Mucosa of descending colon (tissue), 3 donors: ENCODE measurements around the gene POLR2H. TPM values are rescaled to one million over a fixed set of nuclear protein-coding genes. Genes with fewer than 3 reads are reported as not detected.

Experiments
- ATAC-seq: fragments of 200-7000 bp; cut with Tn5 transposase; one replicate; pipeline ENCODE4 v1.9.1; 2020; ENCODE audit warnings: mild to moderate bottlenecking, moderate library complexity
- DNase-seq, 3 donors: peaks; one replicate each; pipeline ENCODE4 v3.0.0-alpha.2; 2020
- H3K36me3 ChIP-seq: fragments of 200-600 bp; one replicate; pipeline ENCODE4 v1.8.0; 2021; ENCODE audit warnings: low read depth, mild to moderate bottlenecking
- H3K4me1 ChIP-seq: fragments of 200-600 bp; one replicate; pipeline ENCODE4 v1.8.0; 2021; ENCODE audit warnings: low read depth, mild to moderate bottlenecking
- H3K4me3 ChIP-seq: fragments of 200-600 bp; one replicate; pipeline ENCODE4 v1.8.0; 2021; ENCODE audit warnings: mild to moderate bottlenecking
- H3K9me3 ChIP-seq: fragments of 200-600 bp; one replicate; pipeline ENCODE4 v1.8.0; 2021; ENCODE audit warnings: mild to moderate bottlenecking
- CTCF ChIP-seq: fragments of 200-600 bp; IDR thresholded peaks from one replicate; pipeline ENCODE4 v1.8.0; 2022; ENCODE audit warnings: antibody characterized with exemption, mild to moderate bottlenecking
- intact Hi-C, 2 donors: fragments of 100-400 bp; cut with DNase I in 1 of 2; cut with micrococcal nuclease in 1 of 2; formaldehyde crosslinking; loops; one replicate each; pipeline versions ENCODE4 v1.11.0 to v1.11.1; 2022; cut with DNase I, micrococcal nuclease
- total RNA-seq, 3 donors: library from RNA; stranded (reverse); fragmentation: NEBNext Ultra II Directional in 2 of 3; extraction: Animal tissue kit (Norgen Biotek cat#: 25700) in 2 of 3; gene quantifications; one replicate each; pipeline versions ENCODE4 v1.2.1 to v1.2.4, GENCODE V29; 2021 to 2023
- donor health status: DM: no; HTN: no; CAD: no; lungs with moderate emphysema.
- donor health status: DM: no; HTN: no; CAD: no.
- donor health status: DM: no; HTN: yes; CAD: no.

The POLR2H gene
- total RNA-seq, 3 donors from 2014 or later: 87.8 to 126 (median 90.1) TPM

- ATAC-seq: no peak
- H3K9me3 ChIP-seq: no peaks in the 10 kb centered on the region
- no peak for DNase-seq
- intact Hi-C loops: no loop called here
- TF ChIP-seq CTCF: no peak
- no peaks in the 10 kb centered on the region for H3K36me3 ChIP-seq
- H3K4me1 ChIP-seq: no peaks in the 10 kb centered on the region
- no peak overlapping the region for H3K4me3 ChIP-seq
Observed at GRCh38 chr3:184391266-184391665, 29.8 kb downstream of the POLR2H start.

DNA sequence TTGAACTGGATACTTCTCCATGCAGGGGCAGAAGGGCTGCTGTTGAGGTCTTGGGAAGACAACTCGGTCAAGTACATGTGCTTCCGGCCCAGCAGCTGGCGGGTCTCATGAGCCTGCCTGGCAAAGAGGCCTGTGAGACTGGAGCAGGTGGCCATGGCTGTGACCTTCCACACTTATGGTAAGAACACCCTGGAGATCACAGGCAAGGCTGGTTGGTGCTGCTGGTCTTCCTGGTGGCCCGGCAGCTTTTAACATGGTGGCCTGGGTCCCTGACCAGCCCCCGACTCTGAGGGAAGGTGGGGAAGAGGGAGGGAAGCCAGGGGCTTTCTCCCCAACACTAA, 33.8 kb downstream of the POLR2H start:
- no peaks in the 10 kb centered on the region for H3K4me1 ChIP-seq
- H3K36me3 ChIP-seq: no peaks in the 10 kb centered on the region
- intact Hi-C loops: no loop called here
- H3K9me3 ChIP-seq: no peaks in the 10 kb centered on the region
- no peak for ATAC-seq
- no peak for TF ChIP-seq CTCF
- DNase-seq: peak in 1 of 3 donors; percentile 29
- no peak overlapping the region for H3K4me3 ChIP-seq

DNA sequence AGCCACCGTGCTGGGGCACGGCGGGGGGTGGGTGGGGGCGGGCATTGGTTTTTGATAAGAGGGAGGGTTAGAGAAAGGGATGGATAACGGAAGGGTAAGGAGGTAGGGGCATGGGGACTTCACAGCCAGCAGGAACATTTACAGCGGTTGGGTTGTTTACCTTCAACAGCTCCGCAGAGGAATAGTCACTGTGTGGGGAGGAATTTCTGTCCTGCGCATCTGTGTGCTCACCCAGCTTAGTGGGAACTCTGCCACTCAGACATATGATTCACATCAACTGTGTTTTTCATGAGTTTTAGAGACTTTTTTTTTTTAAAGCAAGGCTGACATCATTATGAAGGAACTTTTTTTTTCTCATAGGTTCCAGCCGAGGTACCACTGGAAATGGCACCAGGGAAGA, 37.9 kb downstream of the POLR2H start:
- no peaks in the 10 kb centered on the region for H3K4me1 ChIP-seq
- no peak for TF ChIP-seq CTCF
- no peak for ATAC-seq
- DNase-seq: peak in 2 of 3 donors; percentile 5 to 25
- no peaks in the 10 kb centered on the region for H3K36me3 ChIP-seq
- H3K4me3 ChIP-seq: no peak overlapping the region
- intact Hi-C loops: no loop called here
- no peaks in the 10 kb centered on the region for H3K9me3 ChIP-seq

DNA sequence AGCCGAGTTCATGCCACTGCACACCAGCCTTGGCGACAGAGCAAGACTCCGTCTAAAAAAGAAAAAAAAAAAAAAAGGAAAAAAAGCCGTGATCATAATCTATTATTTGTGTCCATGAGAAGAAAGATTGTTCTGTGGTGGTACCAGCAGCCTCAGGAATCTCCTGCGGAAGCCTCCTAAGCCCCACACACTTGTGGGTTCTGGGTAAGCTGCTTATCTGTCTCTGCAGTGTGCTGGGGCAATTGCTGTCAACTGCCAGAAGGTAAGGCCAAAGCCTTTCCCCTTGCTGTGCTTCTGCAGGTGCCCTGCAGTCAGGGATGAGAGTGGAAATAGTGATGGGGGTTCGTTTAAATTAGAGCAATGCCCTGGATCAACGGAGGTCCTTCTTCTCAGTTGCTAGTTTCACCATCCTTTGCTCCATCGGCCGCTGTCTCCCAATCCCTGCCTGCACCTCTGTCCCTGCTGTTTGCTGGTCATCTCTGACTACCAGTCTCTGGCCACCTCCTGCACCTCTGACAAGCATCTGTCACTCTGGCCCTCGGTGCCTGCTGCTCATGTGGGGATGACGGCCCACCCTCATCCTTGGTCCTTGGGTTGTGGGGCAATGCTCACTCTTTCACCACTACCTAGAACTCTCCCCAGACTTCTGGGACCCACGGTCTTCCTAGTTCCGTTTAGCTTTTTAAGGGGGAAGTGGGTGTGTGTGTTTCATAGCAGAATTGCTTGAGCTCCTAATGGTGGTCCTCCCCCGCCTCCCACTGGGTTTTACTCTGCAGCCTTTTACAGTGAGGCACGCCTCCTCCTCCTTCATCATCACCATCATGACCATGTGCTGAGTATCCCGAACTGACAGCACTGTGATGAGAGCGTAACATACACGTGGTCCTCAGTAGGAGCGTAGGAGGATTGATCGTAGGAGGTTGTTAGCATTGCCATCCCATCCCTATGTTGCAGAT, 43.8 kb downstream of the POLR2H start:
- TF ChIP-seq CTCF: no peak
- intact Hi-C loops: no loop called here
- H3K4me1 ChIP-seq: no peaks in the 10 kb centered on the region
- peak in 1 of 3 donors; percentile 6 for DNase-seq
- no peak overlapping the region for H3K4me3 ChIP-seq
- no peaks in the 10 kb centered on the region for H3K9me3 ChIP-seq
- no peak for ATAC-seq
- H3K36me3 ChIP-seq: no peaks in the 10 kb centered on the region

GRCh38 chr3:184409331-184409926, 47.9 kb downstream of the POLR2H start:
- TF ChIP-seq CTCF: no peak
- H3K9me3 ChIP-seq: no peaks in the 10 kb centered on the region
- ATAC-seq: no peak
- intact Hi-C loops: no loop called here
- H3K4me3 ChIP-seq: no peak overlapping the region
- DNase-seq: peak in 1 of 3 donors; percentile 19
- no peaks in the 10 kb centered on the region for H3K36me3 ChIP-seq
- no peaks in the 10 kb centered on the region for H3K4me1 ChIP-seq
